ENCODE results near the gene SMG6. TPM values are rescaled to one million over a fixed set of nuclear protein-coding genes. Genes with fewer than 3 reads are reported as not detected.

SMG6 gene
- total RNA-seq, 4 donors from 2014 or later: 17.9 to 24.0 (median 20.1) TPM

DNA sequence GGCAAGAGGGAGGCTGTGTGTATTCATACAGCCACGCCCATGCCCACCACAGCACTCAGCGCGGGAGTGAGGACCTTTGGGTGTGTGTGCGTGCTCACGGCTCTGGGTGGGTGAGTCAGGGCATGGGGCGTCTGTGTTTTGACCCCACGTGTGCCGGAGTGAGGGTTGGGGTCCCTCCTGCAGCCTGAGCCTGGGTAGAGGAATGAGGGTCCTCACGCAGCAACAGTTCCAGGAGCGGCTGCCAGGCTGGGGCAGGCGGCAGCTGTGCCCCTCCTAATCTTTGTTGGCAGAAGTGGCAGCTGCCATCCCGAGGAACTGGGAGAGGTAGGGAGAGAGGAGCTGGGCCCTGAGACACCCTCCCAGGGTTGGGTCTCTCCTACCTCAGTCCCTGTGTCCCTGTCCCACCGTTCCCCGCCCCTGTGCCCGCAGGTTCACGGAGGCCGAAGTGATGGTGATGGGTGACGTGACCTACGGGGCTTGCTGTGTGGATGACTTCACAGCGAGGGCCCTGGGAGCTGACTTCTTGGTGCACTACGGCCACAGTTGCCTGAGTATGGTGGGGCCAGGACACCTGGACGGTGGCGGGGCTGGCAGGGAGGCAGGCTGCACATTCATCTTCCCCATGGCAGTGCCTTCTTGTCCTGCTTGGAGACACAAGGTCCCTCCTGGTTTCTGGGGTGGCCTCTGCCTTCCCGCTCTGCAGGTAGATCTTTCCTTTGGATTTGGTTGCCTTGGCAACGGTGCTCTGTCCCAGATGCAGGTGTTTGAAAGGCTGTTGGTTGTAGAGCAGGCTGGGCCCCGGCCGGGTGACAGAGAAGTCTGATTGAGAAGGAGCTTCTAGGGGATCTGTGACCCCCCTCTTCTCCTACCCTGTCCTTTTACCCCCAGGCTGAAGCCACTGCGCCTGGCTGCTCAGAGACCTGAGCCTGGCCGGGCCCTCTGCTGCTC lies 267.8 kb downstream of the SMG6 start:
- intact Hi-C loops (cut with DNase I): no loop called here
- Histone ChIP-seq H3K27me3 (no peaks in the 10 kb centered on the region), H3K9me3 (no peaks in the 10 kb centered on the region), H3K4me3 (no peak overlapping the region), H3K4me1 (peaks cover 5 to 22% (median 10%) of the 10 kb centered on the region in 3 donors), H3K27ac (no peak overlapping the region), H3K36me3 (peaks cover 12 to 70% (median 12%) of the 10 kb centered on the region in 3 donors)
- DNase-seq: no peak
- TF ChIP-seq POLR2A (IDR thresholded peaks at IDR 0.05) (no peak), CTCF (IDR thresholded peaks at IDR 0.05) (no peak)
- 86 to 100% methylated on average over 1 to 8 of the region's 29 CpGs for WGBS, 2 donors

- no peak for DNase-seq
- Histone ChIP-seq H3K27me3 (no peaks in the 10 kb centered on the region), H3K27ac (no peak overlapping the region), H3K4me3 (no peak overlapping the region), H3K36me3 (peaks cover 12 to 63% (median 12%) of the 10 kb centered on the region in 3 donors), H3K9me3 (no peaks in the 10 kb centered on the region), H3K4me1 (peaks cover 8 to 28% (median 12%) of the 10 kb centered on the region in 3 donors)
- intact Hi-C loops (cut with DNase I): no loop called here
- TF ChIP-seq POLR2A (IDR thresholded peaks at IDR 0.05) (no peak), CTCF (IDR thresholded peaks at IDR 0.05) (no peak)
- 71 to 80% methylated on average over 1 of the region's 9 CpGs for WGBS, 2 donors
These were observed 268.6 kb downstream of the SMG6 start for GRCh38 chr17:2034806-2035540.

- no peak for DNase-seq
- H3K27me3 ChIP-seq: no peaks in the 10 kb centered on the region
- no peak overlapping the region for H3K4me3 ChIP-seq
- peaks cover 12 to 56% (median 12%) of the 10 kb centered on the region in 3 donors for H3K36me3 ChIP-seq
- no peak for TF ChIP-seq CTCF (IDR thresholded peaks at IDR 0.05)
- WGBS, 2 donors: 70 to 79% methylated on average over 5 to 6 of the region's 7 CpGs
- H3K9me3 ChIP-seq: no peaks in the 10 kb centered on the region
- H3K27ac ChIP-seq: no peak overlapping the region
- intact Hi-C loops (cut with DNase I): no loop called here
- H3K4me1 ChIP-seq: peaks cover 8 to 34% (median 15%) of the 10 kb centered on the region in 3 donors
These were observed 269.4 kb downstream of the SMG6 start for GRCh38 chr17:2034157-2034556.

DNA sequence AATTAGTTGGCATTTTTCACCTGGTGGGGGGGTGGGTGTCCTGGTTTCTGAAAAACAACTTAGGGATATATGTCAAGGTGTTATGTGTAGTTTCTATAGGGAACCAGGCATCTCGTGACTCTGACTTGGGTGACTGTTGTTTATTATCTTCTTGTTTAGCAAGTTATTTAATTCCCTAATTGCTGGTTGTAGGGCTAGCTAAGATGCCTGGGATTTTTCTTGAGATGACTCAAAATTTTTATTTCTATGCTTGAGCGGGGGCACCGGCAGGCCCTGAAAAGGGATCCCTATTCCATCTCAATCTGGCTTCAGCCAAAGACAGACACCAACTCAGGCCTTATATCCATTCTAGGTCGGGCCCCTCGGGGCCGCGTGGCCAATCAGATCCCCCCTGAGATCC lies 270.4 kb downstream of the SMG6 start:
- H3K27me3 ChIP-seq: peaks cover 0 to 9% (median 0%) of the 10 kb centered on the region in 4 donors
- no peak overlapping the region for H3K4me3 ChIP-seq
- intact Hi-C loops (cut with DNase I): no loop called here
- no peaks in the 10 kb centered on the region for H3K9me3 ChIP-seq
- no peak overlapping the region for H3K27ac ChIP-seq
- no peak for DNase-seq
- peaks cover 8 to 34% (median 15%) of the 10 kb centered on the region in 3 donors for H3K4me1 ChIP-seq
- H3K36me3 ChIP-seq: peaks cover 12 to 46% (median 12%) of the 10 kb centered on the region in 3 donors
- 85 to 87% methylated on average over 7 of the region's 7 CpGs for WGBS, 2 donors
- TF ChIP-seq POLR2A (IDR thresholded peaks at IDR 0.05): no peak
- TF ChIP-seq CTCF (IDR thresholded peaks at IDR 0.05): no peak

DNA sequence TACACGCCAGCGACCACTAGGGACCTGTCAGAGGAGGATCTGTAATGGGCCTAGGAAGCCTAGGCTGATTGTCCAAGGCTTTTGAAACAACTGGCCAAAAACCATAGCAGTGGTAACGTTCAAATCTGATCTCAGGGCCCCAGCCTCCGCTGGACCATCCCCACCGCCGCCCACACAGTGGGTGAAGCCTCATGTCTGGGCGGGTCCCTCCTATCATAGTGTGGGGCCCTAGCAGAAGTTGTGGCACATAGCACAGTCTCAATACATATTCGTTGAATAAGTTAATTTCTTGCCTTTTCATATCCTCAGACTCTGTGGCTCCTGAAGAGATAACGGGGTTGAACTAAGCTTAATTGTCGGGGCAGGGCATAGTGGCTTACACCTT lies 272.8 kb downstream of the SMG6 start:
- TF ChIP-seq CTCF (IDR thresholded peaks at IDR 0.05) (peak in 3 of 6 experiments; percentile 26 to 57 (median 34)), POLR2A (IDR thresholded peaks at IDR 0.05) (no peak)
- H3K27me3 ChIP-seq: peaks cover 0 to 33% (median 0%) of the 10 kb centered on the region in 4 donors
- peak overlapping the region; percentile 67 to 85 (median 78) for H3K27ac ChIP-seq
- peaks cover 5 to 22% (median 6%) of the 10 kb centered on the region in 3 donors for H3K36me3 ChIP-seq
- peaks cover 12 to 41% (median 20%) of the 10 kb centered on the region in 3 donors for H3K4me1 ChIP-seq
- no peak for DNase-seq
- WGBS, 2 donors: 4 to 11% methylated on average over 6 to 8 of the region's 10 CpGs
- H3K4me3 ChIP-seq: peak overlapping the region; percentile 81 to 97 (median 90)
- no peaks in the 10 kb centered on the region for H3K9me3 ChIP-seq
- intact Hi-C loops (cut with DNase I): no loop called here

All from esophagus squamous epithelium (tissue), 5 donors.